HL-60 (cell line): ENCODE measurements around the gene PDE6B.
"Not testable (repeated sequence)": the region's sequence is repeated elsewhere in the genome, so short reads cannot be mapped to it uniquely, and the experiment has no call there.

Experiments used
- DNase-seq, 2 experiments: peaks; one replicate each; pipeline ENCODE4 v3.0.0-alpha.2; 2010 to 2020; ENCODE audit warnings: low read depth in 1 of 2, low spot score in 1 of 2
- H3K27ac ChIP-seq: fragments of 250-450 bp; sonication (Bioruptor Pico); replicated peaks from 2 replicates; pipeline ENCODE4 v1.5.1; 2020; ENCODE audit warnings: mild to moderate bottlenecking, moderate library complexity
- H3K27me3 ChIP-seq: fragments of 250-450 bp; sonication (Bioruptor Pico); 2 replicates; pipeline ENCODE4 v1.5.1; 2021; ENCODE audit warnings: mild to moderate bottlenecking, moderate library complexity; ENCODE audit not compliant: insufficient read depth, poor library complexity, severe bottlenecking
- H3K4me3 ChIP-seq: replicated peaks from 2 replicates; pipeline ENCODE4 v1.5.1; 2011; ENCODE audit warnings: mild to moderate bottlenecking, control low read depth, low read length; ENCODE audit not compliant: insufficient read depth
- CTCF ChIP-seq: IDR thresholded peaks from one replicate; pipeline ENCODE4 v1.5.1; 2011; ENCODE audit warnings: low read length, control low read depth, inconsistent platforms; ENCODE audit not compliant: insufficient read depth
- GABPA ChIP-seq: IDR thresholded peaks from 2 replicates; pipeline ENCODE4 v1.6.1; 2012; ENCODE audit warnings: low read depth
- POLR2AphosphoS5 ChIP-seq: IDR thresholded peaks from 2 replicates; pipeline ENCODE4 v1.6.1; 2012; ENCODE audit warnings: low read depth
- REST ChIP-seq: IDR thresholded peaks from 2 replicates; pipeline ENCODE4 v1.6.1; 2012; ENCODE audit warnings: low read depth; ENCODE audit not compliant: insufficient replicate concordance
- SPI1 ChIP-seq: IDR thresholded peaks from 2 replicates; pipeline ENCODE4 v1.6.1; 2012; ENCODE audit warnings: low read depth, mild to moderate bottlenecking, borderline replicate concordance

Gene PDE6B

GRCh38 chr4:687971-688853, 62.8 kb downstream of the PDE6B start:
- TF ChIP-seq POLR2AphosphoS5, result no peak
- TF ChIP-seq REST, result no peak
- TF ChIP-seq GABPA, result no peak
- TF ChIP-seq SPI1, result no peak
- no peak for TF ChIP-seq CTCF
- no peak overlapping the region for H3K27ac ChIP-seq
- no peak overlapping the region for H3K4me3 ChIP-seq
- no peak for DNase-seq
- peaks cover 3% of the 10 kb centered on the region for H3K27me3 ChIP-seq

GRCh38 chr4:688854-689681, 63.7 kb downstream of the PDE6B start, which contains the start of gene SLC49A3:
Gene SLC49A3, minus strand, starts transcription at chr4:689151. Its CDS starts 24 bp downstream, at chr4:689127.
- Histone ChIP-seq H3K27me3 (peaks cover 3% of the 10 kb centered on the region), H3K4me3 (no peak within 1 kb of the TSS), H3K27ac (no peak within 1 kb of the TSS)
- DNase-seq, result no peak
- TF ChIP-seq SPI1, result no peak
- TF ChIP-seq POLR2AphosphoS5, result no peak
- no peak for TF ChIP-seq GABPA
- no peak for TF ChIP-seq CTCF
- no peak for TF ChIP-seq REST

GRCh38 chr4:689723-690122, 64.3 kb downstream of the PDE6B start:
- no peak for DNase-seq
- no peak overlapping the region for H3K4me3 ChIP-seq
- no peak for TF ChIP-seq GABPA
- no peak for TF ChIP-seq SPI1
- H3K27ac ChIP-seq, result no peak overlapping the region
- peaks cover 3% of the 10 kb centered on the region for H3K27me3 ChIP-seq

- TF ChIP-seq CTCF (no peak), SPI1 (no peak)
- H3K27ac ChIP-seq, result no peak overlapping the region
- H3K27me3 ChIP-seq, result peaks cover 3% of the 10 kb centered on the region
- H3K4me3 ChIP-seq, result no peak overlapping the region
- DNase-seq, result no peak
Measured at GRCh38 chr4:692771-693554, 67.6 kb downstream of the PDE6B start.

GRCh38 chr4:694341-694940, 69.1 kb downstream of the PDE6B start:
- not testable (repeated sequence) for H3K27me3 ChIP-seq, H3K4me3 ChIP-seq, DNase-seq, H3K27ac ChIP-seq
